Fibroblast of villous mesenchyme (primary cell): Measurements from ENCODE around the gene TVP23A. TPM values are rescaled to one million over a fixed set of nuclear protein-coding genes. Genes with fewer than 3 reads are reported as not detected.

ENCODE experiments used
- DNase-seq: peaks from one replicate; pipeline ENCODE4 v3.0.0-alpha.2; 2010; ENCODE audit warnings: low read depth
- H3K4me3 ChIP-seq: 2 replicates; pipeline ENCODE4 v1.5.1; 2011; ENCODE audit warnings: low read depth, mild to moderate bottlenecking, low read length
- total RNA-seq: library from RNA; depleted of rRNA; stranded (reverse); fragments of >200 nt; gene quantifications from 2 replicates; pipeline ENCODE4 v1.2.3, GENCODE V29; 2012
- TF ChIP-seq, protein P1 (sequence below): IDR thresholded peaks from 2 replicates; pipeline ENCODE4 v1.5.1; 2012; ENCODE audit warnings: low read depth, mild to moderate bottlenecking, low read length; ENCODE audit not compliant: insufficient read depth

TVP23A gene
- total RNA-seq, 1 donor = not detected

DNA sequence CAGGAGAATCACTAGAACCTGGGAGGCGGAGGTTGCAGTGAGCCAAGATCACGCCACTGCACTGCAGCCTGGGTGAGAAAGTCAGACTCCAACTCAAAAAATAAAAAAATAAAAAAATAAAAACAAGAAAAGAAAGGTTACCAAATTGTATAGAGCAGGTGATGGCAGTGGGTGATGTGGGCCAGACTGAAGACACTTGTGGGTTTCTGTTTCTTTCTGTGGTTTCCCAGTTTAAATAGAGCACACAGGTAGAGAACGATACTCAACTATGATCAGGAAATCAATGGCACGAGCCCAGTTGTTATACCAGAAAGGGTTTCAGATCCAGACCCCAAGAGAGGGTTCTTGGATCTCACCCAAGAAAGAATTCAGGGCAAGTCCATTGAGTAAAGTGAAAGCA, 42.3 kb downstream of the TVP23A start:
- no peak overlapping the region for H3K4me3 ChIP-seq
- DNase-seq = no peak
- TF ChIP-seq, protein P1, sequence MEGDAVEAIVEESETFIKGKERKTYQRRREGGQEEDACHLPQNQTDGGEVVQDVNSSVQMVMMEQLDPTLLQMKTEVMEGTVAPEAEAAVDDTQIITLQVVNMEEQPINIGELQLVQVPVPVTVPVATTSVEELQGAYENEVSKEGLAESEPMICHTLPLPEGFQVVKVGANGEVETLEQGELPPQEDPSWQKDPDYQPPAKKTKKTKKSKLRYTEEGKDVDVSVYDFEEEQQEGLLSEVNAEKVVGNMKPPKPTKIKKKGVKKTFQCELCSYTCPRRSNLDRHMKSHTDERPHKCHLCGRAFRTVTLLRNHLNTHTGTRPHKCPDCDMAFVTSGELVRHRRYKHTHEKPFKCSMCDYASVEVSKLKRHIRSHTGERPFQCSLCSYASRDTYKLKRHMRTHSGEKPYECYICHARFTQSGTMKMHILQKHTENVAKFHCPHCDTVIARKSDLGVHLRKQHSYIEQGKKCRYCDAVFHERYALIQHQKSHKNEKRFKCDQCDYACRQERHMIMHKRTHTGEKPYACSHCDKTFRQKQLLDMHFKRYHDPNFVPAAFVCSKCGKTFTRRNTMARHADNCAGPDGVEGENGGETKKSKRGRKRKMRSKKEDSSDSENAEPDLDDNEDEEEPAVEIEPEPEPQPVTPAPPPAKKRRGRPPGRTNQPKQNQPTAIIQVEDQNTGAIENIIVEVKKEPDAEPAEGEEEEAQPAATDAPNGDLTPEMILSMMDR = no peak

DNA sequence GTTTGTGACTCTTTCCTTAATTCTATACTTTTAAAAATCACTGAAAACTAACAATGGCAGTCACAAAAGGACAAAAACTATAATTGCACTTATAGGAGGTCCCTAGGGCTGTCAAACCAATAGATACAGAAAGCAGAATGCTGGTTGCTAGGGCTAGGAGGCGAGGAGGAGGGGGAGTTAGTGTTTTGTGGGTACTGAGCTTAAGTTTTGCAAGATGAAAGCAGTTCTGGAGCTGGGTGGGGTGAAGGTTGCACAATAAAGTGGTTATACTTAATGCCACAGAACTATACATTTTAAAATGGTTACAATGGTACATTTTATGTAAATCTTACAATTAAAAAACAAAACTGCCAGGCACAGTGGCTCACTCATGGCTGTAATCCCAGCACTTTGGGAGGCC, 47.7 kb downstream of the TVP23A start:
- no peak overlapping the region for H3K4me3 ChIP-seq
- TF ChIP-seq, protein P1 = no peak
- DNase-seq = peak; percentile 81

DNA sequence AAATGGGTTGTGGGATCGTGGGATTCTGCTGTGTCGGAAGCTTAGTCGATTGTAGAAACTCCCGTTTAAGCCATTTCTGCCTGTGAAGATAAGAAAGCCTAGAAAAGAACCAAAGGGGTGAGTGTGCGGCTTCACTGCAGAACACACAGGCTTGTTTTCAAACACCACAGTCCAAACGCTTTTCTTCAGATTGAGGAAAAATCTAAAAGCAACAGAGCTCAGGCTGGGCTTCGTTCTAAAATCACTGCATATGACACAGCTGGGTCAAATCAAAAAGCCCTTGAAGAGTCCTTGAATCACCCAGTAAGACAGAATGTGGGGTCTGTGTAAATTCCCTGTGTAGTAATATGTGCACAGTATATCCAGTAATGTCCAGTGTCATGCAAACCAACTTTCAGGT, 49.2 kb downstream of the TVP23A start:
- no peak overlapping the region for H3K4me3 ChIP-seq
- TF ChIP-seq, protein P1 = no peak
- DNase-seq = no peak

DNA sequence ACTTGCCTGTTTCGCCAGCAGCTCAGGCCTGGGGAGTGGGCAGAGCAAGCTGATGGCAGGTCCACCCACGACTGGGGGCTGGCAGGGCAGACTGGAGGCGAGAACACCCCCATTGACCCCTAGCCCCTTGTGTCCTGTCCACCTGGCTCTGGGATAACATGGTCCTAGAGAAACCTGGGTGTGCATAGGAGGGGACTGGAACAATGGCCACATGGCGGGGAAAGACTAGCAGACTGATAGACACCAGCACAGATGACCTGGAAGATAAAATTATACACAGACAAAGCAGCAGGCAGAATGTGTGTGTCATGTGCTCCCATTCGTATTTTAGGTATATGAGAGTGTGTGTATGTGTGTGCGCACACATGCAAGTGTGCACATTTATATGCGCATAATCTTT, 51.5 kb downstream of the TVP23A start:
- no peak overlapping the region for H3K4me3 ChIP-seq
- TF ChIP-seq, protein P1 = no peak
- no peak for DNase-seq

DNA sequence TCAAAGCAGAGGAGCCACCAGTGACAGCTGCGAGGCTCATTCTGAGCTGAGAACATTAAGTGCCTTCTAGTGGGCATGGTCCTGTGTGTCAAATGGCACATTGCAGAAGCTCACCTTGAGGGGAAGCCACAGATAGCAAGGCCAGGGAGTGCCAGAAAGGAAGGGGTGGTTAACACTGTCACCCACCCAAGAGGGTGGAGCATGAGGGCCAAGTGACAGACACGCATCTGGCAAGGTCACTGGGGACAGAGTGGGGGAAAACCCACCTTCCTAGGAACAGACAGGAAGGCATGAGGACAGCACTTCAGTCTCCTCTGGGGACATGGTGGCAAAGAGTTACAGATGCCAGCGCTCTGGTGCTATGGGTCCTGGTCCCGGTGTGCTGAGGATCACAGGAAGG, 52.8 kb downstream of the TVP23A start:
- TF ChIP-seq, protein P1 = no peak
- no peak for DNase-seq
- no peak overlapping the region for H3K4me3 ChIP-seq

DNA sequence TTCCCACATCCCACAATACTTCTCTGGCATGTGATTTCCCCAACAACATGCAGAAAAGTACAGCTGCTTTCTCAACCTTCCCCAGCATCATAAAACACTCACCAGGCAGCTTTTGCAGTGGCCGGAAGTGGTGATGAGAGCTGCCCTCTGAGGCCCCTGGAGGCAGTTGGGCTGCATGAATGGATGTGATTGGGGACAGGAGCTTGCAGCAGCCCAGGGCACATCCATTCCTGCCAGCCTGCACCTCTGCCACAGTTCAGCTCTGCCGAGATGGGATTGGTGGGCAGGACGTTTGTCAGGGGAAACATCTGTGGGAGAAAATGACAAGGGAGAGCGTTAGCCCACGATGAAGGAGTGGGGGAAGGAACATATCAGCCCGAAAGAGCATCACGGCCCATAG, 55.1 kb downstream of the TVP23A start:
- TF ChIP-seq, protein P1 = no peak
- no peak overlapping the region for H3K4me3 ChIP-seq
- peak; percentile 48 for DNase-seq

DNA sequence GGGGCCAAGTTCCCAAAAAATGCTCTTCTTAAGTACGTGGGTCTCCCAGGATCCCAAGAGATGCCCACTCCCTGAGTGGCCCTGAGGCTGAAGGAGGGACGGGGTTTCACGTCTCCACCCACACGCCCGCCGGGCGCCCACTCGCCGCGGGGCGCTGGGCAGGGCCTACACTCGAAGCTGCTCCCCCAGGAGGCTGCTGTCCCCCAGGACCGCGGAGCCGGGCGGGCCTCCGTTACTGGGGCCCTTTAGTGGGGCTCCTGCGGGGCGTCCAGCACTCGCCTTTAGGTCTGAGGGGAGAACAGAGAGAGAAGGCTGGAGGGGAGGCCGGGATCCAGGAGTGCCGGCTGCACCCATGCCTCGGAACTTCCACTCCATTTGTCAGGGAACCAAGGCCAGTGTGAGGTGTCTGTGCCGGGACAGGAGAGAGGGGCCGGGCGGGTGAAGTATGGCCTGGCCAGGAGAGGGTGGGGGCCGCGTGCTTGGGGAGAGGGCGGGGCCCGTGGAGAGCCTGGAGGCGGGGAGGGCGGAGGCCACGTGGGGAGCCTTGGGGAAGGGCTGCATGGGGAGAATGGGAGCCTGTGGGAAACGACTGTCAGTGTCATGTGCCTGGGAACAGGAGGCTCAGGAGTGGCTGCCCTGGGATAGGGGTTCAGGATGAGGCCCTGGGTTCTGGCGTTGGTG, 56.1 kb downstream of the TVP23A start:
- H3K4me3 ChIP-seq = no peak overlapping the region
- TF ChIP-seq, protein P1 = no peak
- DNase-seq = no peak
